HEK293 (cell line): ENCODE data around the gene HELLS.

Experiments used
- CTCF ChIP-seq: fragments of 450-650 bp; formaldehyde crosslinking; IDR thresholded peaks from 2 replicates; pipeline ENCODE4 v1.5.1; 2016; ENCODE audit warnings: missing biosample characterization, missing genetic modification characterization
- ZNF600 ChIP-seq: fragments of 450-650 bp; formaldehyde crosslinking; IDR thresholded peaks from 2 replicates; pipeline ENCODE4 v1.5.1; 2016; ENCODE audit warnings: missing biosample characterization, missing genetic modification characterization
- ZNF629 ChIP-seq: fragments of 450-650 bp; formaldehyde crosslinking; IDR thresholded peaks from 2 replicates; pipeline ENCODE4 v1.5.1; 2017; ENCODE audit warnings: missing biosample characterization, missing genetic modification characterization

- no peak for TF ChIP-seq CTCF
- TF ChIP-seq ZNF600 (tag by site-specific recombination), result no peak
- no peak for TF ChIP-seq ZNF629 (tag by site-specific recombination)
These were observed 77.1 kb downstream of the HELLS start for GRCh38 chr10:94622666-94623205.
